Measurements from ENCODE around the gene GUCA2A. TPM values are rescaled to one million over a fixed set of nuclear protein-coding genes. Genes with fewer than 3 reads are reported as not detected.

The GUCA2A gene
- total and polyA plus RNA-seq, 2 of the 8 experiments (the other 6 are each of a cell fraction or from before 2014, with no cell fraction given): not detected

DNA sequence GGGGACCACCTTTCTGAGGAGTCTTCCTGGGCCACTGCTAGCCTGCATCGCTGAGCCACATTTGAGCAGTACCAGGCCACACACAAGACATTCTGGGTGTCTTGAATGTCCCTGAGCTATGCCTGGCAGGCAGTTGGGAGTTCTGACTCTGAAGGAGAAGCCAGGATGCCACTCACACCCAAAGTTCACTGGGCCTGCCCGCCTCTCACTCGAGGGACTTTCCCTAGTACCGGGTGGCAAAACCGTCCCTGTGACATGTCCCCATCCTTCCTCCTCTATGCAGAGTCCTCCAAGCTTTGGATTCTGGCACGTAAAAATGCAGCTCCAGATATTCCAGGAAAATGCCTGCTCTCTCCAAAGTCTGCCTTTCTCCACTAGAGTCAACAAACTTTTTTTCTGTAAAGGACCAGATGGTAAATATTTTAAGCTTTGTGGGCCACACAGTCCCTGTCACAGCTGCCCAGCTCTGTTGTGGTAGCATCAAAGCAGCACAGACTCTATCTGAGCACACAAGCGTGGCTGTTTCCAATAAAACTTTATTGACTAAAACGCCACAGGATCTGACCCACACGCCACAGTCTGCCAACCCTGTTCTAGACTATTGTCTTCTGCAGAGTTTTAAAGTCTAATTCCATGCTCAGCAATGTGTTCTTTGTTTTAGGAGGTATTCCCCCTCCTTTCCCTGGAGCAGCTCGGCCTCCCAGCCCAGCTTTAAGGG is 30.6 kb downstream of the GUCA2A start:
- POLR2A ChIA-PET (ENCODE audit: partially characterized antibody): no interaction called here
- no peaks in the 10 kb centered on the region for H3K79me2 ChIP-seq (ENCODE audit: control insufficient read depth in 1 of 2, insufficient read depth in 2 of 2, low read length in 2 of 2)
- H3K56ac ChIP-seq (replicated peaks; ENCODE audit: insufficient read length, low read depth, low read length): no peak overlapping the region
- no peak overlapping the region for H2BK5ac ChIP-seq (ENCODE audit: low read depth, low read length)
- H3K4me2 ChIP-seq (ENCODE audit: insufficient read depth in 1 of 2, low read depth in 2 of 2, low read length in 2 of 2): no peak overlapping the region
- H3K23ac ChIP-seq (ENCODE audit: insufficient read length): no peak overlapping the region
- no peak overlapping the region for H3K14ac ChIP-seq (ENCODE audit: insufficient read length)
- no peak overlapping the region for H2BK15ac ChIP-seq (ENCODE audit: low read length)
- FAIRE-seq (no peak), DNase-seq (ENCODE audit: low read depth in 1 of 2, low spot score in 2 of 2) (peak in 1 of 2 experiments; percentile 10)
- 87% methylated on average over 10 of the region's 10 CpGs; no CpG with 5 or more reads in 1 of the 2 experiments for WGBS, 2 experiments (ENCODE audit: extremely low coverage in 1 of 2, insufficient coverage in 1 of 2, insufficient read length in 1 of 2, insufficient replicate concordance in 2 of 2, low coverage in 1 of 2, low lambda C conversion rate in 2 of 2, missing lambda C conversion rate in 1 of 2)
- H4K20me1 ChIP-seq (replicated peaks in 1 of 2; ENCODE audit: control insufficient read depth in 1 of 2, insufficient read depth in 2 of 2, low read length in 2 of 2): no peaks in the 10 kb centered on the region
- no peak overlapping the region for H3K4me3 ChIP-seq (ENCODE audit: extremely low read depth in 1 of 4, insufficient read depth in 2 of 4, low read depth in 3 of 4, low read length in 4 of 4)
- no peak overlapping the region for H4K8ac ChIP-seq (ENCODE audit: extremely low read depth, insufficient read depth, low read length)
- H3K27me3 ChIP-seq (replicated peaks in 1 of 4; ENCODE audit: control insufficient read depth in 3 of 4, extremely low read depth in 1 of 4, insufficient read depth in 3 of 4, low read length in 3 of 4): no peaks in the 10 kb centered on the region
- CTCF ChIA-PET (ENCODE audit: partially characterized antibody): interaction anchor here (0.9 kb wide), 1 partner anchor 39 kb away, joined by 4 read pairs; no protein-coding TSS in a partner anchor
- H4K5ac ChIP-seq (ENCODE audit: insufficient read length, low read depth, low read length): no peak overlapping the region
- H3K4me1 ChIP-seq (replicated peaks in 1 of 4; ENCODE audit: control insufficient read depth in 3 of 4, insufficient read depth in 4 of 4, low read length in 3 of 4): peaks cover 0 to 2% (median 0%) of the 10 kb centered on the region in 4 experiments; a peak in 2 of 7 replicates
- H3K9ac ChIP-seq (replicated peaks in 1 of 4; ENCODE audit: extremely low read depth in 1 of 4, low read depth in 3 of 4, low read length in 3 of 4): no peak overlapping the region
- no peak overlapping the region for H2BK120ac ChIP-seq (replicated peaks; ENCODE audit: low read depth, low read length)
- H3K36me3 ChIP-seq (ENCODE audit: control insufficient read depth in 2 of 4, insufficient read depth in 4 of 4, low read length in 3 of 4): no peaks in the 10 kb centered on the region
- no peak overlapping the region for H4K91ac ChIP-seq (replicated peaks; ENCODE audit: insufficient read length, low read length)
- H3K4ac ChIP-seq (replicated peaks; ENCODE audit: insufficient read length, low read depth, low read length): no peak overlapping the region
- H3K27ac ChIP-seq (ENCODE audit: low read depth, low read length): no peak overlapping the region
- H2AFZ ChIP-seq (ENCODE audit: low read length): peak overlapping the region; percentile 30; the same call in 1 of the 2 replicates
- H2BK12ac ChIP-seq (ENCODE audit: low read depth, low read length): no peak overlapping the region
- H3K18ac ChIP-seq (ENCODE audit: extremely low read depth, low read length): no peak overlapping the region
- no peaks in the 10 kb centered on the region for H3K9me3 ChIP-seq (ENCODE audit: insufficient read depth in 2 of 2, low read depth in 1 of 2, low read length in 1 of 2)
- no peak overlapping the region for H2AK5ac ChIP-seq (ENCODE audit: low read depth, low read length)
- H3K23me2 ChIP-seq (ENCODE audit: low read depth, low read length): no peaks in the 10 kb centered on the region
- TF ChIP-seq POLR2A (IDR thresholded peaks at IDR 0.05; ENCODE audit: control extremely low read depth in 1 of 2, low read depth in 2 of 2, low read length in 2 of 2) (no peak), CHD2 (IDR thresholded peaks at IDR 0.05; ENCODE audit: low read length) (no peak), BACH1 (IDR thresholded peaks at IDR 0.05; ENCODE audit: low read length) (no peak)
- H3K79me1 ChIP-seq (ENCODE audit: low read depth, low read length): no peaks in the 10 kb centered on the region
- no peak overlapping the region for H2BK20ac ChIP-seq (ENCODE audit: low read length)

Data from H1 (cell line).